Measurements from ENCODE around the gene NCAPG2.

The NCAPG2 gene

GRCh38 chr7:158704524-158705233, at the start of gene NCAPG2:
Gene NCAPG2, minus strand, starts transcription at chr7:158704804. Its CDS starts 2,905 bp downstream, at chr7:158701899.
- DNase-seq (ENCODE audit: low read depth, low spot score) = peak; percentile 94

DNA sequence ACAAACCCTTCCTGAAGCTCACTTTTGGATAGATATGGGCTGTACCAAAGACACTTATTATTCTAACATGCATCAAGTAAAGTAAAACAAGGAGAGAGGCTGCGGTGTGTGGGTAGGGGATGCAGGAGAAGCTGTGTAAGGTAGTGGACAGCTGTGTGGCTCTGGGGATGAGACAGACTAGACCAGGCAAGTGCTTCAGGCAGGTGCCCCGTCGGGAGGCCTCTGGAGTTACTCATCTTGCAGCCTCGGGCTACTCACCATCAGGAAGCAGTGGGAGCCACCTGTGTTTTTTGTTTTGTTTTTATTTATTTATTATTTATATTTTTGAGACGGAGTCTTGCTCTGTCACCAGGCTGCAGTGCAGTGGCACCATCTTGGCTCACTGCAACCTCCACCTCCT, 49.3 kb upstream of the NCAPG2 start:
- DNase-seq (ENCODE audit: low read depth, low spot score) = no peak

GRCh38 chr7:158751751-158752150, 47.1 kb upstream of the NCAPG2 start:
- no peak for DNase-seq (ENCODE audit: low read depth, low spot score)

GRCh38 chr7:158751199-158751598, 46.6 kb upstream of the NCAPG2 start:
- no peak for DNase-seq (ENCODE audit: low read depth, low spot score)

DNA sequence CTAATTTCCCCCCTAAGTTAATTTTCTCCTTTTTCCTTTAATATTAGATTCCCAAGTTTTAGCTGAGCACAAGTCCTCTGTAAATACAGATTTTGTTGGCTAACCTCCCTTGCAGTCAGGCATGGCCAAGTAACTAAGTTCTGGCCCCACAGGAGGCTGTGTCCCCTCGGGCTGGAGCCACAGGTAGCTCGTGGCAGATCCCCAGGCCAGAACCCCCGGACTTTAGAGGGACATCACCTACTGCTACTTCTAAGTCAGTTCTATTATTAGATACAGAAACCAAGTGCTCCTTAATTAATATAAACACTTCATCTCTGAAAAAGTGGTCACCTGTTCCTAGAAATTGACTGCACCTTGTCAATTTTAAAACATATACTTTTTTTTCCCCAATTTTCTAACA, 46.1 kb upstream of the NCAPG2 start:
- DNase-seq (ENCODE audit: low read depth, low spot score) = no peak

DNA sequence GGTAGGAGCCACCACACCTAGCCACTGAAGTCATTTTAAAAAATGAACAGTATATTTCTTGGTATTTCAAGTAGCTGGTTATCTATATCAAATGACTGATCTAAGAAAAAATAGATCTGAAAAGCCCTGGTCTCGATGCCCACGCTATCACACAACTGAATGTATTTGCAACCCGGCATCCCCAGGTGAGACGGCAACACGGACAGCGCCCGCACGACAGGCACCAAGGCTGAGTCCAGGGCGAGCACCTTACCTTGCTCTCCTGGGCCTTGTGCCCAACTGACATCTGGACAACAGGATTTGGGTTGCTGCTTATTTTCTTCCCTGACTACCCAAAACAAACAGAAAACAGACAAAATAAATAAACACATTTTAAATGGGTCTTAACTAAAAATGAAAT, 44.8 kb upstream of the NCAPG2 start:
- no peak for DNase-seq (ENCODE audit: low read depth, low spot score)

DNA sequence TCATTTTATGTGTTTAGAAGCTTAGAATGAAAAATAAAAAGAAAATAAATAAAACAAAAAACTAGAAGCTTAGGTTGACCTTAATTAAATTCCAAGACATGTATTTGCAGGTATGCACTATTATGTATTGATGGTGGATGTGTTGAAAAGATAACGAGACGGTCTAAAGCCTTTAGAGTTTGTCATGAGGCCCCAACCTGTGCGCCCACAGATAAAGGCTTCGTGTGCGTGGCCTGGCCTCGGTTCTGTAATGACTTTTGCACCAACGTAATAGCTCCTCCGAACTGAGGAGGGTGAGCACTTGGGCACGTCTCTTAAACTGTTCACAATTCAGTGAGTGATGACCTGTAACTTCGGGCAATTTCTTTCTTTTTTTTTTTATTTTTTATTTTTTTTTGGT, 43.7 kb upstream of the NCAPG2 start:
- DNase-seq (ENCODE audit: low read depth, low spot score) = no peak

GRCh38 chr7:158747408-158747807, 42.8 kb upstream of the NCAPG2 start:
- no peak for DNase-seq (ENCODE audit: low read depth, low spot score)

GRCh38 chr7:158746957-158747356, 42.4 kb upstream of the NCAPG2 start:
- no peak for DNase-seq (ENCODE audit: low read depth, low spot score)

- no peak for DNase-seq (ENCODE audit: low read depth, low spot score)
Observed at GRCh38 chr7:158745057-158745715, 40.6 kb upstream of the NCAPG2 start.

GRCh38 chr7:158744070-158744469, 39.5 kb upstream of the NCAPG2 start:
- DNase-seq (ENCODE audit: low read depth, low spot score) = no peak

- no peak for DNase-seq (ENCODE audit: low read depth, low spot score)
Observed at GRCh38 chr7:158743219-158743618, 38.6 kb upstream of the NCAPG2 start.

- DNase-seq (ENCODE audit: low read depth, low spot score) = no peak
Observed at GRCh38 chr7:158742065-158742821, 37.6 kb upstream of the NCAPG2 start.

DNA sequence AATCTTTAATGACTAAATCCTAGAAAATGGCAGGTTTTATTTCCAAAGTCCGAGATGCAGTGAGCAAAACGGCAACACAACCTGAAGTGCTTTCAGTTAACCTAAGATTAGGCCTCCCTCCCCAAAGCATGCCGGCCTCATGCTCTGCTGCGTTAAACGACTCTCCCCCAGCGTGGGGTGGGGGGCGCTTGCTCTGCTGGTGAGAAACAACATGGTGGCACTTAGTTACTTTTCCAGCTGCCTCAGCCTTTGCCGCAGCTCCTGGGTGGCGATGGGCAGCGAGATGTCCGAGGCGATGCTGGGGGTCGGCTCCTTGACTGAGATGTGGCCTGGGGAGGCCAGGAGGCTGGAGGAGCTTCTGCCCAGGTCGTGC, 36.7 kb upstream of the NCAPG2 start:
- no peak for DNase-seq (ENCODE audit: low read depth, low spot score)

GRCh38 chr7:158740657-158741293, 36.2 kb upstream of the NCAPG2 start:
- peak; percentile 85 for DNase-seq (ENCODE audit: low read depth, low spot score)

GRCh38 chr7:158740013-158740656, 35.5 kb upstream of the NCAPG2 start:
- DNase-seq (ENCODE audit: low read depth, low spot score) = peak; percentile 67

- no peak for DNase-seq (ENCODE audit: low read depth, low spot score)
Observed at GRCh38 chr7:158738841-158739240, 34.2 kb upstream of the NCAPG2 start.

GRCh38 chr7:158737064-158737695, 32.6 kb upstream of the NCAPG2 start:
- DNase-seq (ENCODE audit: low read depth, low spot score) = no peak

GRCh38 chr7:158735935-158736334, 31.3 kb upstream of the NCAPG2 start:
- DNase-seq (ENCODE audit: low read depth, low spot score) = no peak

DNA sequence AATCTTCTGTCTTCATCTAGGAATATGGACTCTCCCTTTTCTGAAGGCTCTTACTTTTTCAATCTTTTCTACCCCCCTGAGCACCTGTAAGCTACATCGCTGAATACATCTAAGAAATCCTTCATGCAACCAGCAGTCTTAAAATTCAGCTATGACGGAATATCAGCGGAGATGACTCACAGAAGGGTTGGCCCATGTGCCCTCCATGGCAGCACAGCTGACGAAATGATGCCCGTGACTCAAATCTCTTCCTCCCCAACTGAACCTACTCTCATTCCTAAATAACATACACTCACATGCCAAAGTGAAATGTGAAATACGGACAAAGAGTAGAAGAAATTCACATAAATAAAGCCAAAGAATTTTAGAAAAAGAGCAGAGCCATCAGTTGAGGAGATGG, 30.3 kb upstream of the NCAPG2 start:
- no peak for DNase-seq (ENCODE audit: low read depth, low spot score)

- DNase-seq (ENCODE audit: low read depth, low spot score) = no peak
Observed at GRCh38 chr7:158733775-158734494, 29.3 kb upstream of the NCAPG2 start.

All from brain pericyte (primary cell).